ENCODE results near the gene CALCB.

The CALCB gene

GRCh38 chr11:15127341-15127740 lies 53.9 kb downstream of the CALCB start:
- TF ChIP-seq CTCF (IDR thresholded peaks at IDR 0.05; ENCODE audit: low read depth, low read length, missing control alignments): no peak
- DNase-seq (ENCODE audit: extremely low read depth, low read depth): no peak
- no peak overlapping the region for H3K4me3 ChIP-seq (replicated peaks; ENCODE audit: low read depth, low read length)

Data from HFF-Myc (cell line).